SK-N-DZ (cell line): Measurements from ENCODE around the gene BCL2L12.

Experiments used
- DNase-seq: peaks from one replicate; pipeline ENCODE4 v3.0.0-alpha.2; 2015; ENCODE audit warnings: low spot score

The BCL2L12 gene

DNA sequence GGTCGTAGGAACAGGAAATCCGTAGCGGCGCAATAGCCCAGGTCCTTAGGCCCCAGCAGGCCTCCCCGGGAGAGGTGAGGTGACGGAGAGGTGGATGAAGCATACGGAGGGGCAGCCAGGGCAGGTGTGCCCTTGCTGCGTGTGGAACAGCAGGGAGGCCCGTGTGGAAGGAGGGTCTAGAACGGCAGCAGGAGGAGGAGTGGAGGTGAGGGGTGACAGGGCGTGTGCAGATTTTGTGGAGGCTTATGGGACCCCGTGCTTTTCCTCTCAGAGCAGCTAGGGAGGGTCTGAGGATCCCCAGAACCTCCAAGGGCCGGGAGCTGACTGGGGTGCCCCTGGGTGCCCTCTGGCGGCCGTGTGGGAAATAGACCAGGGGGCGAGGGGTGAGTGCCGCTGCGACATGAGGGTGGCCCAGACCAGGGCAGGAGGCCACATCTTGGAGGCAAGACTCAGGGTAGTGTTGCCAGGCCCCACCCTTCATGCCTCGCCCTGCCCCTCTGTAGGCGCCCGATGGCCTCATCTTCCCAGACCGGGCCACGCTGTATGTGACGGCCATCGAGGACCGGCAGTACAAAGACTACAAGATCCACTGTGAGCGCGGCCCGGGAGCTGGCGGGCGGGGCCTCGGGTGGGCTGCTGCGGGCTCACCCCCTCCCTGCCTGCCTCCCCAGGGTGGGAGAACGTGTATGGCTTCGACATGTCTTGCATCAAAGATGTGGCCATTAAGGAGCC, 18.7 kb downstream of the BCL2L12 start:
- DNase-seq, result no peak

DNA sequence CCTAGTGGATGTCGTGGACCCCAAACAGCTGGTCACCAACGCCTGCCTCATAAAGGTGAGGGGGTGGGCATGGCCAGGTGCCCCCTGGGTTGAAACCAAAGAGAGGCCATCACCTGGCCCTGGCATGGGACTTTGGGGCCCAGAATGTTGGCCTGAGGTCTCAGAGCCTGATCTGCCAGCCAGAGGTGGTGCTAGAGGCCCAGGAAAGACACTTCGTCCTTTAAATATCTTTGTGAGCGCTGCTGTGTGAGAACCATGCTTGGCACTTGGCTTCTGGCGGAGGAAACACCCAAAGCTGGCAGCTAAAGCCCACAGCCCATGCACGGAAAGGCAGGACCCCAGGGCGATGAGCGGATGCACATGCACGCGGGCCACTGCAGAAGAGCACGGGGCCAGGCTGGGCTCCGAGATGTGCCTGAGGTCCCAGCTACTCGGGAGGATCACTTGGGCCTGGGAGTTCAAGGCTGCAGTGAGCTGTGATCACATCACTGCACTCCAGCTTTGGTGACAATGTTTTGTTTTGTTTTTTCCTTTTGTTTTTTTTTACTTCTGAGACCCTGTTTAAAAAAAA, 19.3 kb downstream of the BCL2L12 start:
- DNase-seq, result no peak

DNA sequence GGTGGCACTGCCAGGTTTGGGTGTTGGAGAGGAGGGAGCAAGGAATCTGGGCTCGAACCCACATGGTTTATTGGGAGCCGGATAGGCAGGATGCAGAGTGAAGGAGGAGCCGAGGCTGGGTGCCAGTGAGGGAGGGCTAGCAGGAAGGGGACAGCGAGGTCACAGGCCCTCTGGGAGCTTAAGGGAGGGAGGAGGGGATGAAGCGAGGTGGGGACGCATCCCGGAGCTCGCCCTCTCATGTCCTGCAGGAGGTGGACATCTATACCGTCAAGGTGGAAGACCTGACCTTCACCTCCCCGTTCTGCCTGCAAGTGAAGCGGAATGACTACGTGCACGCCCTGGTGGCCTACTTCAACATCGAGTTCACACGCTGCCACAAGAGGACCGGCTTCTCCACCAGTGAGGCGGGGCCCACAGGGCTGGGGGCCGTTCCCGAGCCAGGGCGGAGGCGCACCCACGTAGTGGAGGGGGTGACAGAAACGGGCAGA, 20.2 kb downstream of the BCL2L12 start:
- DNase-seq, result no peak

DNA sequence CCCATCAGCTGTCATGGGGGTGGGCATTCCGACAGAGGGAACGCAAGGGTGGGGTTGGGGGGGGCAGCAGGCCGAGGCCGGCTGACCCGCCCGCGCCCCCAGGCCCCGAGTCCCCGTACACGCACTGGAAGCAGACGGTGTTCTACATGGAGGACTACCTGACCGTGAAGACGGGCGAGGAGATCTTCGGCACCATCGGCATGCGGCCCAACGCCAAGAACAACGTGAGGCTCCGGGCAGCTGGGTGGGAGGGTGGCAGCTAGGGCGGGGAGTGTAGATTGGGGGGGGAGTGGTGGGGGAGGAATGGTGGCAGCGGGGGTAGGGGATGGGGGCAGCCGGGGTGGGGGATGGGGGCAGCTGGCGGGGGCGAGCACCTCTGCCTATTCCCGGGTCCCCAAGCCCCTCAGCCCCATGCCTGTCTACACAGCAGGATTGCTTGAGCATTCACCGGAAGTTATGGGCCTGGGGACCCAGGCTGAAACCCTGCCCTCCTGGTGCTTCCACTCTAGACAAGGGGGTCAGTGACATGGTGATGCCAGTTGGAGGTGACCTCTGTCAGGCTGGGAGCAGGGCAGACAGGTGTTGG, 20.9 kb downstream of the BCL2L12 start:
- no peak for DNase-seq

DNA sequence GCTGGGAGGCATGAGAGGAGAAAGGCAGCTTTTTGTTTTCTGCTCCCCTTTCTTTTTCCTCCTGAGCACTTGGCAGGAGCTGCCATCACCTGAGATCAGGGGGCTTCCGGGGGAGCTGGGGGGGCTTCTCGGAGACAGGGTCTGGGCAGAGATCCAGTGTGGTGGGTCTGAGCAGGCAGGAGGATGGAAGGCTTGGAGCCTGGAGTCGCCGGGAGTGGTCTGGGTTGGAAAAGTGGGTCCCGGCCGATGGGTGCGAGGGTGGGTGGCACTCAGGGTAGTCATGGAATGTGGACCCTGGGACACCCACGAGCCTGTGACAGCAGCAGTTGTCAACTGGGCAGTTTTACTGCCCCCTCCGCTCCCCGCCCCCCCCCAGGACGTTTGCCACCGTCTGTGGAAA, 21.4 kb downstream of the BCL2L12 start:
- DNase-seq, result no peak

DNA sequence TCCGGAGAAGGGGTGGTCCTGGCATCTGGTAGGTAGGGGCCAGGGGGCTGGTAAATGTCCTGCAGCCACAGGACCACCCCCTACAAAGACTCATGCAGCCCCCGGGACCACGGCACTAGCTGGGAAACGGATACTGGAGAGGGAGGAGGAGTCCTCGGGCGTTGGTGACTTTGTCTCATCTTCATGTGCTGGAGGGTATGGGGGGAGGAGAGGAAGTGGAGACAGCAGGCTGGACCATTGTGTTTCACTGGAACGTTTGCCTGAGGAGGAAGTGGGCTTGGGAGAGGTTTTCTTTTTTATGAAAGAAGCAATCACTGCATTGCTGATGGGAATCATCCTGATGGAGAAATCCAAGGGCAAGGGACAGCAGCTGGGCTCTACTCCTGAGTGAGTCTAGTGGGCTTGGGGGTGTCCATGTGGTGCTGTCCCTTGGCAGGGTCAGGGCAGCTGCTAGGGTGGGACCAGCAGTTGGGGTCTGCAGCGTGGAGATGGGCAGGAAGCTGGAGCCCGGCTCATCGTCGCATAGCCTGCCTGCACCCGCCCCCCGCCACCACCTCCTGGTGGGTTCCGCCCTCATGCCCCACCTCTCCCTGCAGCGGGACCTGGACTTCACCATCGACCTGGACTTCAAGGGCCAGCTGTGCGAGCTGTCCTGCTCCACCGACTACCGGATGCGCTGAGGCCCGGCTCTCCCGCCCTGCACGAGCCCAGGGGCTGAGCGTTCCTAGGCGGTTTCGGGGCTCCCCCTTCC, 22.0 kb downstream of the BCL2L12 start:
- no peak for DNase-seq

DNA sequence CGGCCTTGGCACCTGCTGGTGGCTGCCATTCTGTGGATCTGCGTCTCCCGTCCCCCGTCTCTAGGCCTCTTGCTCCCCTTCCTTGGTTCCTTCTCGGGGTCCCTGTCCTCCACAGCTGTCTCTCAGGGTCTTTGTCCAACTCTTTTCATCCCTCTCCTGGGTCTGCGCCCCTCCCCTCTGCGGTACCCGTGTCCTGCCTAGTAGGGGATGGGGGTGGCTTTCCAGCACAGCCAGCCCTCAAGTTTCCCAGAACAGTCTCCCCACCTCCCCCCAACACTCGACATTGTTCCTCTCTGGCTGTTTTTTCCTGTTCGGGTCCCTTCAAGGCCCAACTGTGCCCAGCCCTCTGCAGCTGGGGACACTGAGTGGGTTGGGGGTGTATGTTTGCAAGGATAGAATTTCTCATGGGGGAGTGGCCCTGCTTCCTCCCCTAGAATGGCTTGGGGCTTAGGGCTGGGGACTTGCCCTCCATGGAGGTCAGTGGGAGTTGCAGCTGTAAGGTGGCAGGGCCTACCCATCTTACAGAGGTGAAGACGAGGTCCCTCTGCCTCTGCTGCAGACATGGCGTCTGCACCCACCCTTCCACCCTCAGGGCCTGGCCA, 22.9 kb downstream of the BCL2L12 start:
- no peak for DNase-seq

DNA sequence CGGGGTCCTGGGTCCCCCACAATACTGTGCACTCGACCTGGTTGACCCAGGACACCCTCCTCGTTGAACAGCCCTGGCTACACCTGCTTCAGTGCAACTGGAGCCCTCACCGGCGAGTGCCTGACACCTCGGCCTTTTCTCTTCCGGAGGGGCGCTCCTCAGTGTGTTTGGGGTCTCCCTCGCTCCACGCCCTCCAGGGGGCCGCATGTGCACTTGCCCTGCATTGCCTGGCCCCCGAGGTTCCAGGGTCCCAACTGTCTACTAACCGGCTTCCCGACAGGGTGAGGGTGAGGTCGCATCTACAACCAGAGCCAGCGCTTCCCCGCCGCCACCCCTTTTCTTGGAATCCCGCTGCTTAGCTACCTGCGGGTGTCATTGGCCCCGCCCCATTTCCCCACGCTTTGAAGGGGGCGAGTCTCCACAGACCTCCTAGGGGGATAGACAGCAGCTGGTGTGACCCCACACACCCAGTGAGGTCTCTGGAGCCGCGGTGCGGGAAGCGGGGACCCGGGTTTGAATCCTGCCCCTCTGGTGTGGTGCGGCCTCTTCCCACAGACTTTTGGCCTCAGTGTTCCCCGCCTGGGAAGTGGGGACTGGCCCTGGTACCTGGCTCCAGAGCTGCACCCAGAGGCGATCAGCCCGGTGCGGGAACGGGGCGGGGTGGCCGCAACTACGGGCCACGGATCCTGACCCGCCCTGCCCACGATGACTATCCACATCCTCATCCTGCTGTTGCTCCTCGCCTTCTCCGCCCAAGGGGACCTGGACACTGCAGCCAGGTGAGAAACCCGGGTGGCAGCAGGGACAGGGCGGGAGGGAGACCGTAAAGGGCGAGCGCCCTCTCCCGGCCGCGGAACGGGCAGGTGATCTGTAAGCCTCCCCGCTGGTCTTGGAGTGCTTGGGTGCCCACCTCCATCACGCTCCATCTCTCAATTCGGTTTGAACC, 23.7 kb downstream of the BCL2L12 start, which contains the start of gene ADM5:
ADM5 (plus strand) TSS at position 462 of the 946 bp plus-strand sequence; CDS start at position 706, 244 bp downstream.
- DNase-seq, result no peak

DNA sequence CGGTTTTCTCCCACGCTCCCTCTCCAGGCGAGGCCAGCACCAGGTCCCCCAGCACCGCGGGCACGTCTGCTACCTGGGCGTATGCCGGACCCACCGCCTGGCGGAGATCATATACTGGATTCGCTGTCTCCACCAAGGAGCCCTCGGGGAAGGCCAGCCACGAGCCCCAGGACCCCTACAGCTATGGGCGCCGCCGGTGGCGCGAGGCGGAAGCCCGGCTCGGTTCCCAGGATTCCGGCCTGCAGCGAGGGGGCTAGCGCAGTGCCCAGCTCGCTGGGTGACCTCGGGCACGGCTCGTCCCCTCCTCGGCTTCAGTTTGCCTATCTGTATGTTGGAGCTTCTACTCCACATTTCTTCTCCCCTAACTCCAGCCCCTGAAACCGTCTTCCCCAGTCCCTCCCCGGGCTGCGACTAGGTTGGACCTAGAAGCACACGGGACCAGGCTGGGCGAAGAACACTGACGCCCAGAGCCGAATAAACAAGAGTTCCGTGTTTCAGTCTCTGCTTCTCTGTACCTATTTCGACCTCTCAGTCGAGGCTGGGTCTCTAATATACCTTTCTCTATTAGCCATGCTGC, 24.4 kb downstream of the BCL2L12 start:
- no peak for DNase-seq

DNA sequence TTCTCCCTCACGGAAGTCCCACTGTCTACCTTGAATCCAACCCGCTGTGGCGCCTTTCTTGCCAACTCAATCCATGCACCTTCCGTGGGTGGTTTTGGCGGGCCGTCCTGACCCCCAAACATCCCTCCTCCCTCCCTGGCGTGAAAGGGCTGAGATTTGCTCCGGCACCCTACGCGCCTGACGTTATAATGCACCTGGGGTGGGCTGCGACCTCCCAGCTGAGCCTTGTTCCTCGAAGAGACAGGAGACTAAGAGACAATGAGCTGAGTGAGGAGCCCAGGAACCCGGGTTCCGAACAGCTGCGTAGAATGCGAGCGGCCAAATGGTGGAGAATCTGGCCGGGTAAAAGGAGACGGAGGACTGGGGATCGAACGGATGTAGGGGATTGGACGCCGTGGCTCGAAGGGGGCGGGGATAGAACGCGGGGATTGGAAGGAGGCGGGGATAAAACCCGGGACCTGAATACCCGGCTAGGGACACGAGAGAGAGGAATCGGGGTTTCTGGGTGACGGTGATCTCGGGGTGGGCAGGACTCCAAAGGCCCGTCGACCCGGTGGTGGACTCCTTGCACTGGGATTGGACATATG, 25.0 kb downstream of the BCL2L12 start, which contains the start of gene CPT1C:
CPT1C (plus strand) TSS at position 461 of the 587 bp plus-strand sequence. CDS start 1,137 bp downstream, outside the sequence.
- peak; percentile 72 for DNase-seq

DNA sequence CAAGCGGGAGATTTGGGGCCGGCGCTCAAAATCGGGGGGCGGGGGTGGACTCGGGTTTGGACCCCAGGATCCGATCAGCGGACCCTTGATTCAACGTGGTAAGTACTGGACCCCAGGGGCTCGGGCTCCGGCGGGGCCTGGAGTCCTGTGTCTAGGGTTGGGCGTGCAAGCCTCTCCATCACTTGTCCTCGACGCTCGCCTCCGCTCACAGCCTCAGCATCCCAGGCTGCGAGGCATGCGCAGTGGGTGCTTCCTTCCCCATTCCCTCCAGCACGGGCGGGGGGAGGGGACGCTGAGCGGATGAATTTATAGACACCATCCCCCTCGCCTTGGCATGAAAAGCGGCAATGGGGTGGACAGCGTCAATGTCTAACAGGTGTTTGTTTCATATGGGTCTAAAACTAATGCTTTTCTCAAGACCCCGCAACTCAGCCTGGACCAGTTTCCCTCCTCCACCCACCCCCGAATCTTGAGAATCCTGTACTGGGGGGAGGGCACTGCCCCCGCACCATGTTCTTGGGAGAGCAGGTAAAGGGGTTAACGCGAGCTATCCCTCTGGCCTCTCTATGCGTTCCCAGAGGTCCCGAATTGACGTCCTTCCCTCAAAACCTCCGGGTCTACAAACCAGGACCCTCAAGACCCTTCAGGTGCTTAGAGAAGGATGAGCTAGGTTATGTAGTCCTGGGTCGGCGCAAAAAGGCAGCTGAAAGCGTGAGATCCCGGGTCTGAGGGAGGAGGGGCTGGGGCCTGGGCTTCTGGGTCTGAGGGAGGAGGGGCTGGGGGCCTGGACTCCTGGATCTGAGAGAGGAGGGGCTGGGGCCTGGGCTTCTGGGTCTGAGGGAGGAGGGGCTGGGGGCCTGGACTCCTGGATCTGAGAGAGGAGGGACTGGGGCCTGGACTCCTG, 25.8 kb downstream of the BCL2L12 start:
- DNase-seq, result peak; percentile 73

DNA sequence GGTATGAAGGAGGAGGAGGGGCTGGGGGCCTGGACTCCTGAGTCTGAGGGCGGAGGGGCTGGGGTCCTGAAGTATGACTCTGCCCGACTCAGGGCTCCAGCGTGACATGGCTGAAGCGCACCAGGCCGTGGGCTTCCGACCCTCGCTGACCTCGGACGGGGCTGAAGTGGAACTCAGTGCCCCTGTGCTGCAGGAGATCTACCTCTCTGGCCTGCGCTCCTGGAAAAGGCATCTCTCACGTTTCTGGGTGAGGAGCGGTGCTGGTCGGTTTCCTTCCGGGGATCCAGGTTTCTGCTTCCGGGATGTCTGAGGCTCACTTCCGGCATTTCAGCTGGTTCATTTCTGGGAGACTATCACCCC, 26.4 kb downstream of the BCL2L12 start:
- DNase-seq, result peak; percentile 56

DNA sequence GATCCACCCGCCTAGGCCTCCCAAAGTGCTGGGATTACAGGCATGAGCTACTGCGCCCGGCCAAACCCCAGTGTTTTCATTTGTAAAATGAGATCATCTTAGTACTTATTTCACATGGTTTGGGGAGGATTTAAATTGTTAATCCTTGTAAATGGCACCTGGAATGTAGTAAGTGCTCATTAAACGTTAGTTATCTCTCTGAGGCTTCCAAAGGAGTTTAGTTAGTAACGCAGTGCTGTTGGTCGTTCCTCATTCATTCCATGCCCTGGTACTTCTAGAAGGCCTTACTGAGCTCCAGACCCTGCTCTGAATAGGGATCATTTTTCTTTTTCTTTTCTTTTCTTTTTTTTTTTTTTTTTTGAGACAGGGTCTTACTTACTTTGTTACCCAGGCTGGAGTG, 30.4 kb downstream of the BCL2L12 start:
- DNase-seq, result no peak

DNA sequence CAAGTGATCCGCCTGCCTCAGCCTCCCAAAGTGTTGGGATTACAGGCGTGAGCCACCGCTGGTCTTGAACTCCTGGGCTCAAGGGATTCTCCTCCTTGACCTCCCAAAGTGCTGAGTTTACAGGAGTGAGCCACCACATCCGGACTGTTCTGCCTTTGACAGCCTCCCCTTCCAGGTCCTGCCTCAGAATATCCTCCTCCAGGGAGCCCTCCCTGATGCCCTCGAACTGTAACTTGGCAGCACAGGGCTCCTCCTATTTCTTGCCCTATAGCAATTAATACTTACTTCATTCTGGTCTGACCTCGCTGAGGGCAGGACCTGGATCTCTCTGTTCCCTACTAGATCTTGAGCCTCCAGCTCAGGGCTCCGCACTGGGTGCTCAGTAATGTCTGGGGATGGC, 31.1 kb downstream of the BCL2L12 start:
- no peak for DNase-seq

DNA sequence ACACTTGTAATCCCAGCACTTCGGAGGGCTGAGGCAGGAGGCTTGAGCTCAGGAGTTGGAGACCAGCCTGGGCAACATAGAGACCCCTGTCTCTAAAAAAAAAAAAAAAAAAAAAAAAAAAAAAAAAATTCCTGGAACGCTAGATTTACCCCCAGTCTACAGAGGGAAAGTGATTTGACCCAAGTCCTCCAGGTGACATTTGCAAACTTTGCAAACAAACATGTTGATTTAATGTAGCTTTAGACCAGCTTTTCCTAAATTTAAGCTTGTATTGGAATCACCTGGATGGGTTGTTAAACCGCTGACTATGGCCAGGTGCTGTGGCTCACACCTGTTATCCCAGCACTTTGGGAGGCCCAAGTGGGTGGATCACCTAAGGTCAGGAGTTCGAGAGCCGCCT, 33.6 kb downstream of the BCL2L12 start:
- no peak for DNase-seq

DNA sequence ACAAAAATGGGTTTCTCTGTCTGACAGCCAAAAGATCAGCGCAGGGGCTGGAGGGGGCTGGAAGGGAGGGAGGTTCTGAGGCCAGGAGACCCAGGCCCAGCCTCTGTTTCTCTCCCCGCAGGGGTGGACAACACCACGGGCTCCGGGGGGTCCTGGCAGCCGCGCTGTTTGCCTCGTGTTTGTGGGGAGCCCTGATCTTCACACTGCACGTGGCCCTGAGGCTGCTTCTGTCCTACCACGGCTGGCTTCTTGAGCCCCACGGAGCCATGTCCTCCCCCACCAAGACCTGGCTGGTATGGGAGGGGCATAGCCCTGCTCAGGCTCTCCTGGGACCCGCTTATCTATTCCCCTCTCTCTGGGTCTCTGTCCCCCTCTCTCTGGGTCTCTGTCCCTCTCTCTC, 34.8 kb downstream of the BCL2L12 start:
- no peak for DNase-seq

DNA sequence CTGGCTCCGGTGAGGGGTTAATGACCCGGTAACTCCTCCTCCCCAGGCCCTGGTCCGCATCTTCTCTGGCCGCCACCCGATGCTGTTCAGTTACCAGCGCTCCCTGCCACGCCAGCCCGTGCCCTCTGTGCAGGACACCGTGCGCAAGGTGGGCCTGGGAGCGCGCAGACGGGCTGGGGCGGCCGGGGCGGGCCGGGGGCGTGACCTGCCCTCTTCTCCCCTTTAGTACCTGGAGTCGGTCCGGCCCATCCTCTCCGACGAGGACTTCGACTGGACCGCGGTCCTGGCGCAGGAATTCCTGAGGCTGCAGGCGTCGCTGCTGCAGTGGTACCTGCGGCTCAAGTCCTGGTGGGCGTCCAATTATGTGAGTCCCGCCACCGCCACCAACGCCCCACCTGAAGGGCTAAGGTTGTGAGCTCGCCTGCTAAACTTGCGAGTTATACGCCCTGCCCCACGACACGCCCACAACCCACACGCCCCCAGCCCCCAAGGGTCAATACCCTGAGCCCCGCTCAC, 35.6 kb downstream of the BCL2L12 start:
- DNase-seq, result no peak

DNA sequence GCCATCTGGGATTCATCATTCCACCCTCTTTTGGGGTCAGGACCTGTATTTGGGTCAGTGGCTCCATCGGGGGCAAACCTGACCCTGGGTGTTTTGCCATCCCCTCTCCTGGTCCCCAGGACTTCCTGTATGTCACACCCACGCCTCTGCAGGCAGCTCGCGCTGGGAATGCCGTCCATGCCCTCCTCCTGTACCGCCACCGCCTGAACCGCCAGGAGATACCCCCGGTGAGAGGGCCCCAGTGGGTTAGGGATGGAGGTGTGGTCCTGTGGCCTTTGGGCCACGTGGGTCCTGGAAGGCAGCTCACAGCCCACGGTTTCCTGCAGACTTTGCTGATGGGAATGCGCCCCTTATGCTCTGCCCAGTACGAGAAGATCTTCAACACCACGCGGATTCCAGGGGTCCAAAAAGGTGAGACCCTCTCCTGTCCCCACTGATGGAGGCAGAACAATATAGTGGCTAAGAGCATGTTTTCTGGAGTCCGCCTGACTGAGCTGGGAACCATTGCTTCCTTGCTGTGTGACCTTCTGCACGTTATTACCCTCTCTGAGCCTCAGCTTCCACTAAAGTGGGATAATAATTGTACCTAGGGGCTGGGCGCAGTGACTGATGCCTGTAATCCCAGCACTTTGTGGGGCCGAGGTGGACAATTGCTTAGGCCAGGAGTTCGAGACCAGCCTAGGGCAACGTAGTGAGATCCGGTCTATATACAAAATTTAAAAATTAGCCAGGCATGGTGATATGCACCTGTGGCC, 39.3 kb downstream of the BCL2L12 start:
- no peak for DNase-seq
